VCaP (cell line): Measurements from ENCODE around the gene FAM83G.

Experiments
- H3K27ac ChIP-seq: fragments of 450-650 bp; 2 replicates; pipeline ENCODE4 v1.5.1; 2017
- CTCF ChIP-seq: fragments of 450-650 bp; conservative IDR thresholded peaks from 2 replicates; pipeline ENCODE4 v1.5.1; 2017; ENCODE audit warnings: mild to moderate bottlenecking, moderate library complexity

Gene FAM83G

DNA sequence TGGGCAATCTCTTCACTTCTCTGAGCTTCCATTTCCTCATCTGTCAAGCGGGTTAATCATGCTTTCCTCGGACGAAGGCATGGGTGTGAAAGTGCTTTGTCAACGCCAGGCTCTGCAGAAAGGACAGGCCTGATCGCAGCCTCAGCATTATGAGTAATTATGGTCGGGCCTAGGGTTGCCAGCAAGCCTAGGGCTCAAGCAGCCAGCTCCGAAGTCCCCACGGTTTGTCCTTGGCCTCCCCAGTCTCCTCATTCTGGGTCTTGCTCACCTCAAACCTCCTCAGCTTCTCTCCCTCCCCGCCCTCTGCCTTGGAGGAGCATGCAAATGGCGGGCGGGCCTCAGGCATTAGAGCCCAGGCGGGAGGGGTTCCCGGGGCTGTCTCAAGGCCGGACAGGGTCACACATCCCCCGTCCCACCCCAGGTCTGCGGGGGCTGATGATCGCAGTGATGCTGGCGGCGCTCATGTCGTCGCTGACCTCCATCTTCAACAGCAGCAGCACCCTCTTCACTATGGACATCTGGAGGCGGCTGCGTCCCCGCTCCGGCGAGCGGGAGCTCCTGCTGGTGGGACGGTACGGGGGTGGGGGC, 10.2 kb upstream of the FAM83G start:
- TF ChIP-seq CTCF = no peak
- no peak overlapping the region for H3K27ac ChIP-seq

GRCh38 chr17:19013806-19014627, 9.5 kb upstream of the FAM83G start:
- no peak overlapping the region for H3K27ac ChIP-seq
- TF ChIP-seq CTCF = no peak

GRCh38 chr17:19013226-19013625, 8.7 kb upstream of the FAM83G start:
- no peak overlapping the region for H3K27ac ChIP-seq
- TF ChIP-seq CTCF = no peak

- TF ChIP-seq CTCF = no peak
- H3K27ac ChIP-seq = no peak overlapping the region
Measured at GRCh38 chr17:19012171-19013080, 7.9 kb upstream of the FAM83G start.

DNA sequence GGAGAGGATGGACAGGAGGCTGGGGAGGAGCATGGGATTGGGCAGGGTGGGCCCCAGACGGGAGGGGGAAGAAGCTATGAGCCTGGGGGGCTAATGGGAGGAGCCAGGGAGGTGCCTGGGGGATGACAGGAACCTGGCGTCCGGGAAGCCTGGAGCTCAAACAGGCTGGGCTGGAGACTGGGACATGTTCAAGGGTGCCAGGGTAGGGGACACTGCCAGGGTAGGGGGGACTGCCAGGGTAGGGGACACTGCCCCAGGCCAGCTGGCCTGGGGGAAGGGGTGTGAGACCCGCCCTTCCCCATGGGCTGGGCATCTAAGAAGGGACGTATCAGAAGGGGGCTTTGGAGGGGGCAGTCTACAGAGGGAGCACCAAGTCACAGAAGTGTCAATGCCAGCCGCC, 7.0 kb upstream of the FAM83G start:
- TF ChIP-seq CTCF = no peak
- no peak overlapping the region for H3K27ac ChIP-seq

DNA sequence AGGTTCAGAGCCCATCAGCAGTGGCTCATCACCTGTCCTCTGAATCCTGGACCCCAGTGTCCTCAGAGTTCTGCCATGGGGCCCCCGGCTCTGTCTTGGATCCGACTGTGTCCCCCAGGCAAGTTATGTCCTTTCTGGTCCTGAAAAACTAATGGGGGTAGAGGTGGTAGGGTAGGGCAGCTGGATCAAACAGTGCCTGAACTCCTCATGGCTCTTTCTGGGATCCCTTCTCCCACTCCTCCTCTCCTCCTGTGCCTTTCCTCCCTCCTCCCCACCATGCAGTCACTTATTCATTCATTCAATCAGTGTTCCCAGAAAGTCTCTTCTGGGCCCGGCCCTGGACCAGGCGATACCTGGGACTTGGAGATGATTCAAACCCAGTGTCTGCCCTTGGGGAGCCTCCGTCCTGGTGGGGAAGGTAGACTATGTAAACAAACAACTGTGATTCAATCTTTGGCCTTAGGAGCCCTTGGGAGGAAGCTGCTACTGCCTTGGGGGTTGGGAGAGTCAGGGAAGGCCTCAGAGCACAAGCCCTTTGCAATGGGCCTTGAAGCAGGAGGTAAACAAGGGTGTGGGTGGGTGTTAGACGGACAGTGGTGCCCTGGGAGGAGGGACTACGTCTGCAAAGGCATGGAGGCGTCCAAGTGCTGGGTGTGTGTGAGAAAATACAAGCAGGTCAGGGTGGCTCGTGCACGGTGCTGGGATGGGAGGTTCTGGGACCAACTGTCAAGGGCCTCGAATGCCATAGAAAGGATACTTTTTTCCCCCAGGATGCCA, 6.4 kb upstream of the FAM83G start:
- no peak for TF ChIP-seq CTCF

More for the DNA sequence above, 6.4 kb upstream of the FAM83G start:
- H3K27ac ChIP-seq = no peak overlapping the region
